ENCODE data around the gene VASH1. TPM values are rescaled to one million over a fixed set of nuclear protein-coding genes. Genes with fewer than 3 reads are reported as not detected.

VASH1 gene
- total RNA-seq, 8 experiments from 2014 or later: 1.1 to 29.5 (median 13.4) TPM

GRCh38 chr14:76754586-76754985 is 6.7 kb upstream of the VASH1 start:
- no peaks in the 10 kb centered on the region for H3K4me1 ChIP-seq (replicated peaks in 1 of 2)
- in situ Hi-C loops (cut with MboI; ENCODE audit: low pct_unique_long_range_greater_than_20kb in 2 of 9, low sequenced_read_pairs in 9 of 9, unreplicated experiment in 9 of 9): no loop called here
- WGBS, 10 experiments: 0 to 100% (median 78%) methylated on average over 1 to 7 of the region's 7 CpGs; no CpG with 5 or more reads in 3 of the 10 experiments
- H3K4me3 ChIP-seq: no peak overlapping the region
- no peak for ATAC-seq (replicated peaks in 6 of 8)
- H3K27ac ChIP-seq: no peak overlapping the region

GRCh38 chr14:76755610-76756370 is 5.5 kb upstream of the VASH1 start:
- Histone ChIP-seq H3K4me3 (no peak overlapping the region), H3K27ac (no peak overlapping the region), H3K4me1 (replicated peaks in 1 of 2) (no peaks in the 10 kb centered on the region)
- ATAC-seq (replicated peaks in 6 of 8): peak in 1 of 8 experiments; percentile 21
- in situ Hi-C loops (cut with MboI; ENCODE audit: low pct_unique_long_range_greater_than_20kb in 2 of 9, low sequenced_read_pairs in 9 of 9, unreplicated experiment in 9 of 9): no loop called here
- WGBS, 10 experiments: 0 to 88% (median 60%) methylated on average over 1 to 5 of the region's 9 CpGs; no CpG with 5 or more reads in 2 of the 10 experiments

- no peaks in the 10 kb centered on the region for H3K4me1 ChIP-seq (replicated peaks in 1 of 2)
- no peak overlapping the region for H3K27ac ChIP-seq
- ATAC-seq (replicated peaks in 6 of 8): no peak
- whole genome bisulfite sequencing, 10 experiments: 13 to 100% (median 76%) methylated on average over 1 to 6 of the region's 6 CpGs
- H3K4me3 ChIP-seq: no peak overlapping the region
- in situ Hi-C loops (cut with MboI; ENCODE audit: low pct_unique_long_range_greater_than_20kb in 2 of 9, low sequenced_read_pairs in 9 of 9, unreplicated experiment in 9 of 9): no loop called here
Observed at GRCh38 chr14:76756371-76756750, 4.9 kb upstream of the VASH1 start.

GRCh38 chr14:76759589-76759988 is 1.7 kb upstream of the VASH1 start:
- Histone ChIP-seq H3K27ac (no peak overlapping the region), H3K4me3 (no peak overlapping the region), H3K4me1 (replicated peaks in 1 of 2) (peaks cover 18 to 21% of the 10 kb centered on the region in 2 donors)
- in situ Hi-C loops (cut with MboI; ENCODE audit: low pct_unique_long_range_greater_than_20kb in 2 of 9, low sequenced_read_pairs in 9 of 9, unreplicated experiment in 9 of 9): no loop called here
- ATAC-seq (replicated peaks in 6 of 8): no peak
- 0 to 94% (median 71%) methylated on average over 1 to 4 of the region's 4 CpGs; no CpG with 5 or more reads in 2 of the 10 experiments for WGBS, 10 experiments

- WGBS, 10 experiments: 47 to 96% (median 63%) methylated on average over 2 to 8 of the region's 26 CpGs; no CpG with 5 or more reads in 4 of the 10 experiments
- peaks cover 18 to 21% of the 10 kb centered on the region in 2 donors for H3K4me1 ChIP-seq (replicated peaks in 1 of 2)
- in situ Hi-C loops (cut with MboI; ENCODE audit: low pct_unique_long_range_greater_than_20kb in 2 of 9, low sequenced_read_pairs in 9 of 9, unreplicated experiment in 9 of 9): no loop called here
- no peak overlapping the region for H3K27ac ChIP-seq
- peak overlapping the region; percentile 63 to 97 (median 71) for H3K4me3 ChIP-seq
- ATAC-seq (replicated peaks in 6 of 8): no peak
Observed at GRCh38 chr14:76760331-76761135, 735 bp upstream of the VASH1 start.

DNA sequence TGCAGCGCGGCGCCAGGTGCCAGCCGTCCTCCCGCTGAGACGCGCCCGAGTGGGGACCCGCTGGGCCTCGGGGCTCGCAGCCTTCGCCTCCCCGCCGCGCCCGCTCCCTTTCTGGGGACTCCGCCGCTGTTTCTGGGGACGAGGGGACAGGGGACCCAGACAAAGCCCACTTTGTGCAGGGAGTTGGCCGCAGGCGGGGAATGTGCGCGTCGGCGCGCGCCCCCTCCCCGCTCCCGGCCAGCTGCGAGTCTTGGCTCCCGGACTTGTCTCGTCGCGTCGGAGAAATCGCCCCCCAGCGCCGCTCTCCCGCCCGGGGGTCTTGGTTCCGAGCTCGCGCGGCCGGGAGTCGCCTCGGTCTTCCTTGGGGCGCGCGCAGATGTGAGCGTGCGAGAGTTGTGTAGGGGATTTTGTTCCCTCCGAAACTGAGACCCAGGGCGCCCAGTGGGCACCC is 717 bp downstream of the VASH1 start:
- peak overlapping the region; percentile 68 to 76 for H3K27ac ChIP-seq
- peaks cover 18 to 21% of the 10 kb centered on the region in 2 donors for H3K4me1 ChIP-seq (replicated peaks in 1 of 2)
- WGBS, 10 experiments: 7% methylated on average over 3 of the region's 54 CpGs; no CpG with 5 or more reads in 9 of the 10 experiments
- in situ Hi-C loops (cut with MboI; ENCODE audit: low pct_unique_long_range_greater_than_20kb in 2 of 9, low sequenced_read_pairs in 9 of 9, unreplicated experiment in 9 of 9): no loop called here
- ATAC-seq (replicated peaks in 6 of 8): peak in 7 of 8 experiments; percentile 2 to 48 (median 38)
- peak overlapping the region; percentile 63 to 97 (median 71) for H3K4me3 ChIP-seq

GRCh38 chr14:76762411-76763095 is 1.3 kb downstream of the VASH1 start:
- peaks cover 22 to 23% of the 10 kb centered on the region in 2 donors for H3K4me1 ChIP-seq (replicated peaks in 1 of 2)
- H3K27ac ChIP-seq: no peak overlapping the region
- peak overlapping the region; percentile 63 to 97 (median 71) for H3K4me3 ChIP-seq
- WGBS, 10 experiments: 0 to 77% (median 20%) methylated on average over 1 to 8 of the region's 28 CpGs; no CpG with 5 or more reads in 4 of the 10 experiments
- peak in 1 of 8 experiments; percentile 1 for ATAC-seq (replicated peaks in 6 of 8)
- in situ Hi-C loops (cut with MboI; ENCODE audit: low pct_unique_long_range_greater_than_20kb in 2 of 9, low sequenced_read_pairs in 9 of 9, unreplicated experiment in 9 of 9): no loop called here

- in situ Hi-C loops (cut with MboI; ENCODE audit: low pct_unique_long_range_greater_than_20kb in 2 of 9, low sequenced_read_pairs in 9 of 9, unreplicated experiment in 9 of 9): no loop called here
- ATAC-seq (replicated peaks in 6 of 8): no peak
- Histone ChIP-seq H3K4me1 (replicated peaks in 1 of 2) (peaks cover 30 to 31% of the 10 kb centered on the region in 2 donors), H3K27ac (no peak overlapping the region), H3K4me3 (peak overlapping the region; percentile 63 to 97 (median 71))
- 20 to 100% (median 77%) methylated on average over 1 to 12 of the region's 14 CpGs; no CpG with 5 or more reads in 1 of the 10 experiments for WGBS, 10 experiments
Observed at GRCh38 chr14:76763096-76764041, 2.1 kb downstream of the VASH1 start.

DNA sequence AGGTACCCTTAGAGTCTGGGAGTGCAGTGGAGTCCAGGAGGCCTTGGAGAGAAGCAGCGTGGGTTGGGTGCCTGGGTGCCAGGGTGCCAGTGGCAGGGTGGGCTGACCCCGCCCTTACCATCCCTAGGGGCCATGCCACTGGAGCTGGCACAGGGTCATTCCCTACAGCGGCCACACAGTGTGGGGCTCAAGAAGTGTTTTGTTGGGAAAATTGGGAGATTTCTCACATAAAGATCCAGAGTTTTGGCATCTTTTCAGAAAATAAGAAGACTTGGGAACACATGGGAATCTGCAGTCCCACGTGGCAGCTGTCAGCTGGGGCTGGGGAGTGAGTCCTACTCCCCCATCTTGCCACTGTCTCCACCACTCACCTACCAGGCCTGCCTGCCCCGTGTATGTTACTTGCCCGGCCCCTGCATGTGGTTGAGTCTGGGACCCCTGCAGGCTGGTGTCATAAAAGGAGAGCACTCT is 4.2 kb downstream of the VASH1 start:
- H3K4me1 ChIP-seq (replicated peaks in 1 of 2): peaks cover 31 to 34% of the 10 kb centered on the region in 2 donors
- no peak overlapping the region for H3K4me3 ChIP-seq
- ATAC-seq (replicated peaks in 6 of 8): no peak
- 0 to 100% (median 70%) methylated on average over 1 to 3 of the region's 6 CpGs; no CpG with 5 or more reads in 3 of the 10 experiments for WGBS, 10 experiments
- H3K27ac ChIP-seq: no peak overlapping the region
- in situ Hi-C loops (cut with MboI; ENCODE audit: low pct_unique_long_range_greater_than_20kb in 2 of 9, low sequenced_read_pairs in 9 of 9, unreplicated experiment in 9 of 9): no loop called here

DNA sequence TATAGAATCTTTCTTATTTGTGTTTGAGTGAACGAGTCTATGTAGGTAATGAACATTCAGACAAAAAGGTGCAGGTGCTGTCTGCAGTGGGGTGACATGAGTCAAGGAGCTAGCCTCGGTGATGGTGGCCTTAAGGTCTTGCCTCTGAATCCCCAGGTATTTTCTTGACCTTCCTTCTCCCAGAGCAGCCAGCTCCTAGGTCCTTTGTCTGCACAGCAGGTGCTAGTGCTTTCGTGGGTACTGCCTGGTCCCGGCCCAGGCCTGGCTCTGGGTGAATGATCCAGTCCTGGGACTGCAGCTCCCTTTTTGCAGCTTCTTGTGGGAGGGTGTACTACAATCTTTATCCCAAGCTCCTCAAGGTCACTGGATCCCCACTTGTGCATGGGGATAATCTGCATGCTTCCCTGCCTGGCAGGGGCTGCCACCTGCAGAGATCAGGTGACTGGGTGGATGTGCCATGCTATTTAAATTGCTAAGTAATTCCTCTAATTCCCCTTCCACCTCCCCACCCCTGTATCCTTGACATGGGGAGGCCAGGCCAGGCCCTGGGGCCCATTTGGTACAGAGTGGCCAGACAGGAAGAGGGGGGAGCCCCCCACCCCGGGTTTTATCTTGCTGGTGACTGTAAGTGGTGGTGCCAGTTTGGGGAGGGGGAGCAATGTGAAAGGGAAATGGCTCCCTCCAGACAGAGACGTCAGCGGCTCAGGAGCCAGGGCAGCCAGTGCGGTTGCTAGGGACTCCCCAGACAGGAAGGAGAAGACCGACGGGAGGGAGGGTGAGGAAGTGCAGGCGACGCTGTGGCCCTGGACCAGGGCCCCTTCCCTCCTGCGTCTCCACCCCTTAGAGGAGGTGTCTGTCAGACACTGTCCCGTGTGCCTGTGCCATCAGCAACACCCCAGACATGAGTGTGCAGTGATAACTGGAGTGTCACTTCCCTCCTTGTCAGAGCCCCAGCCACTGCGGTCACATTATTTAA is 6.7 kb downstream of the VASH1 start:
- WGBS, 10 experiments: 0 to 100% (median 48%) methylated on average over 1 to 3 of the region's 15 CpGs; no CpG with 5 or more reads in 3 of the 10 experiments
- Histone ChIP-seq H3K4me3 (no peak overlapping the region), H3K4me1 (replicated peaks in 1 of 2) (peaks cover 28 to 37% of the 10 kb centered on the region in 2 donors), H3K27ac (no peak overlapping the region)
- in situ Hi-C loops (cut with MboI; ENCODE audit: low pct_unique_long_range_greater_than_20kb in 2 of 9, low sequenced_read_pairs in 9 of 9, unreplicated experiment in 9 of 9): no loop called here
- ATAC-seq (replicated peaks in 6 of 8): peak in 7 of 8 experiments; percentile 19 to 88 (median 86)
